K562 (cell line): ENCODE measurements around the gene CACNA1I. TPM values are rescaled to one million over a fixed set of nuclear protein-coding genes. Genes with fewer than 3 reads are reported as not detected.

Experiments
- CBX8 ChIP-seq: fragments of 200-600 bp; sonication (generic); IDR thresholded peaks from 2 replicates; pipeline ENCODE4 v1.6.1; 2012; ENCODE audit warnings: borderline replicate concordance, mixed run types, low read depth, mild to moderate bottlenecking, moderate library complexity, mixed read lengths, low read length, control low read depth, inconsistent platforms; ENCODE audit not compliant: poor library complexity, severe bottlenecking; ENCODE audit errors: extremely low read depth
- polyA plus RNA-seq, 8 experiments: library from polyadenylated mRNA; depleted of rRNA in 4 of 8; stranded (reverse) in 5 of 8; unstranded in 3 of 8; fragments of >200 nt; fragmentation: Nextera tagmentation in 2 of 8; fragmentation: Illumina TruSeq in 1 of 8; extraction: Ambion mirVana in 2 of 8; extraction: Trizol in 1 of 8; gene quantifications; 2 replicates each; pipeline versions ENCODE4 v1.2.1 to v1.2.3, GENCODE V29; 2011 to 2014; ENCODE audit warnings: inconsistent platforms in 1 of 8, missing spikeins in 1 of 8
- total RNA-seq, 7 experiments: library from RNA; depleted of rRNA in 6 of 7; stranded (reverse); fragments of >200 nt in 6 of 7; fragmentation: Illumina TruSeq in 2 of 7; extraction: Trizol in 2 of 7; gene quantifications; 2 replicates each; pipeline versions ENCODE4 v1.2.1 to v1.2.3, GENCODE V29; 2011 to 2021; ENCODE audit warnings: low replicate concordance in 1 of 7
- TF ChIP-seq, protein P1 (sequence below), 2 experiments: fragments of 450-650 bp; IDR thresholded peaks; 2 replicates each; pipeline ENCODE4 v1.6.1; 2016
- TF ChIP-seq, protein P2 (sequence below): sonication (generic); formaldehyde crosslinking; IDR thresholded peaks from 2 replicates; pipeline ENCODE4 v1.8.0; 2023; ENCODE audit warnings: missing genetic modification reagents, mild to moderate bottlenecking, borderline replicate concordance
- TF ChIP-seq, protein P3 (sequence below): fragments of 450-650 bp; IDR thresholded peaks from 2 replicates; pipeline ENCODE4 v1.6.1; 2016

The CACNA1I gene
- total and polyA plus RNA-seq, 9 of the 15 experiments (the other 6 are each of a cell fraction or from before 2014, with no cell fraction given), result 0.01 to 0.79 (median 0.32) TPM; not detected in 1

DNA sequence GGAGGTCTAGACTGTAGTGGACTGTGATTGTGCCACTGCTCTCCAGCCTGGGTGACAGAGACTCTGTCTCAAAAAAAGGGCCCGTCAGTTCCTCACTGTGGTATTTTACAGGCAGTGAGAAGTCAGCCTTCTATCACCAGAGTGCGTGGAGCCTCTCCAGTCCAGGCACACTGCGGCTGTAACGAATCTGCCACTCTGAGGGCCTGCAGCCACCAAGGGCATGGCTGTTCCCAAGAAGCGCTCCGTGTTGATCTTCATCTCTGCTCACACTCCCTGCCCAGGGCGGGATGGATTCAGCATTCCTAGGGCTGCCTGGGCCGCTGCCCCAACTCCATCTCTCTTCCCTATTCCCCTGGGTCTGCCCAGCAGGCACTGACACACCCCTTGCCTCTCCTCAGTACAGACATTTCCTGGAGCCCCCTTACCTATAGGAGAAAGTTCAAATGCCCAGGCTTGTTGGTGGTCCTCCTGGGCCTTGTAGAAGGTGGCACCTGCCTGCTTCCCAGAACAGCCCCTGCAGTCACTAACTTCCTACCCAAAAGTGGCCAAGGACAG, 148.4 kb downstream of the CACNA1I start (continued):
- TF ChIP-seq, protein P1, sequence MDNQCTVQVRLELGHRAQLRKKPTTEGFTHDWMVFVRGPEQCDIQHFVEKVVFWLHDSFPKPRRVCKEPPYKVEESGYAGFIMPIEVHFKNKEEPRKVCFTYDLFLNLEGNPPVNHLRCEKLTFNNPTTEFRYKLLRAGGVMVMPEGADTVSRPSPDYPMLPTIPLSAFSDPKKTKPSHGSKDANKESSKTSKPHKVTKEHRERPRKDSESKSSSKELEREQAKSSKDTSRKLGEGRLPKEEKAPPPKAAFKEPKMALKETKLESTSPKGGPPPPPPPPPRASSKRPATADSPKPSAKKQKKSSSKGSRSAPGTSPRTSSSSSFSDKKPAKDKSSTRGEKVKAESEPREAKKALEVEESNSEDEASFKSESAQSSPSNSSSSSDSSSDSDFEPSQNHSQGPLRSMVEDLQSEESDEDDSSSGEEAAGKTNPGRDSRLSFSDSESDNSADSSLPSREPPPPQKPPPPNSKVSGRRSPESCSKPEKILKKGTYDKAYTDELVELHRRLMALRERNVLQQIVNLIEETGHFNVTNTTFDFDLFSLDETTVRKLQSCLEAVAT (IDR thresholded peaks at IDR 0.05), result no peak
- TF ChIP-seq, protein P2, sequence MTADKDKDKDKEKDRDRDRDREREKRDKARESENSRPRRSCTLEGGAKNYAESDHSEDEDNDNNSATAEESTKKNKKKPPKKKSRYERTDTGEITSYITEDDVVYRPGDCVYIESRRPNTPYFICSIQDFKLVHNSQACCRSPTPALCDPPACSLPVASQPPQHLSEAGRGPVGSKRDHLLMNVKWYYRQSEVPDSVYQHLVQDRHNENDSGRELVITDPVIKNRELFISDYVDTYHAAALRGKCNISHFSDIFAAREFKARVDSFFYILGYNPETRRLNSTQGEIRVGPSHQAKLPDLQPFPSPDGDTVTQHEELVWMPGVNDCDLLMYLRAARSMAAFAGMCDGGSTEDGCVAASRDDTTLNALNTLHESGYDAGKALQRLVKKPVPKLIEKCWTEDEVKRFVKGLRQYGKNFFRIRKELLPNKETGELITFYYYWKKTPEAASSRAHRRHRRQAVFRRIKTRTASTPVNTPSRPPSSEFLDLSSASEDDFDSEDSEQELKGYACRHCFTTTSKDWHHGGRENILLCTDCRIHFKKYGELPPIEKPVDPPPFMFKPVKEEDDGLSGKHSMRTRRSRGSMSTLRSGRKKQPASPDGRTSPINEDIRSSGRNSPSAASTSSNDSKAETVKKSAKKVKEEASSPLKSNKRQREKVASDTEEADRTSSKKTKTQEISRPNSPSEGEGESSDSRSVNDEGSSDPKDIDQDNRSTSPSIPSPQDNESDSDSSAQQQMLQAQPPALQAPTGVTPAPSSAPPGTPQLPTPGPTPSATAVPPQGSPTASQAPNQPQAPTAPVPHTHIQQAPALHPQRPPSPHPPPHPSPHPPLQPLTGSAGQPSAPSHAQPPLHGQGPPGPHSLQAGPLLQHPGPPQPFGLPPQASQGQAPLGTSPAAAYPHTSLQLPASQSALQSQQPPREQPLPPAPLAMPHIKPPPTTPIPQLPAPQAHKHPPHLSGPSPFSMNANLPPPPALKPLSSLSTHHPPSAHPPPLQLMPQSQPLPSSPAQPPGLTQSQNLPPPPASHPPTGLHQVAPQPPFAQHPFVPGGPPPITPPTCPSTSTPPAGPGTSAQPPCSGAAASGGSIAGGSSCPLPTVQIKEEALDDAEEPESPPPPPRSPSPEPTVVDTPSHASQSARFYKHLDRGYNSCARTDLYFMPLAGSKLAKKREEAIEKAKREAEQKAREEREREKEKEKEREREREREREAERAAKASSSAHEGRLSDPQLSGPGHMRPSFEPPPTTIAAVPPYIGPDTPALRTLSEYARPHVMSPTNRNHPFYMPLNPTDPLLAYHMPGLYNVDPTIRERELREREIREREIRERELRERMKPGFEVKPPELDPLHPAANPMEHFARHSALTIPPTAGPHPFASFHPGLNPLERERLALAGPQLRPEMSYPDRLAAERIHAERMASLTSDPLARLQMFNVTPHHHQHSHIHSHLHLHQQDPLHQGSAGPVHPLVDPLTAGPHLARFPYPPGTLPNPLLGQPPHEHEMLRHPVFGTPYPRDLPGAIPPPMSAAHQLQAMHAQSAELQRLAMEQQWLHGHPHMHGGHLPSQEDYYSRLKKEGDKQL (CRISPR knock-in tag), result no peak
- TF ChIP-seq CBX8, result no peak
- TF ChIP-seq, protein P3, sequence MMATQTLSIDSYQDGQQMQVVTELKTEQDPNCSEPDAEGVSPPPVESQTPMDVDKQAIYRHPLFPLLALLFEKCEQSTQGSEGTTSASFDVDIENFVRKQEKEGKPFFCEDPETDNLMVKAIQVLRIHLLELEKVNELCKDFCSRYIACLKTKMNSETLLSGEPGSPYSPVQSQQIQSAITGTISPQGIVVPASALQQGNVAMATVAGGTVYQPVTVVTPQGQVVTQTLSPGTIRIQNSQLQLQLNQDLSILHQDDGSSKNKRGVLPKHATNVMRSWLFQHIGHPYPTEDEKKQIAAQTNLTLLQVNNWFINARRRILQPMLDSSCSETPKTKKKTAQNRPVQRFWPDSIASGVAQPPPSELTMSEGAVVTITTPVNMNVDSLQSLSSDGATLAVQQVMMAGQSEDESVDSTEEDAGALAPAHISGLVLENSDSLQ, result no peak
